Activated naive CD4-positive, alpha-beta T cell (primary cell): ENCODE data around the gene CAVIN2.

ENCODE experiments used
- DNase-seq, 4 experiments: peaks; one replicate each; lab custom pipeline; 2025; lab: John Stamatoyannopoulos, UW

Gene CAVIN2

DNA sequence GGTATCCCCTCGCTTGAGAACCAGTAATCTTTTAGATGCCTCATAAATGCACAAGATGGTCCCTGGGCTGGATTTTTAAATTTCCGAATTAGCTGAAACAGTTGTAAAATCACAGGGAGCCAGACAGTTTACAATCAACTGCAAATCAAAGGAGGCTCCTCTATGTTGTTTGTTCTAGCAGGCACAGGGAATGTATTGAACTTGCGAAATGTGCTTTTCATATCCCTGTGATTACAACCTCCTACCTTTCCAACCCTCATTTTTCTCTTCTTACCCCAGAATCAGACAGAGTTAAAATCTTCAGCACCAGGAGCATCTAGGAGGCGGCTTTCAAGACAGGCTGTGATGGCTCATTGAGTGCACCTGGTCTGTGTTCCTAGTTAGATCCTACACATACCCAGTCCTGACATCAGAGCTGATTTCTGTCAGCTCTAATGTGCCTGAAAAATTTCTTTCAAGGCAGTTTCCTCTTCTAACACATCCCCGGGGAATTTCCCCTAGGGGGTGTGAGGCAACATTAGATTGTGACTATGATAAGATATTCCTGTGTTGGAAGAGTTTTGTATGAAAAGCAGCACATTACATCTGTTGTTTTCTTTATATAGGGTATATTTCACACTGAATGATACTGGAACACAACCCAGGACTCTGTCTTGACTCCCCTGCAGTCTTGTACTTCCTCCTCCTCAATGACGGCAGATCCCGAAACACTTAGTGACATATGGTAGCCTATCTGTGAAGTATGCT lies 17.9 kb upstream of the CAVIN2 start:
- DNase-seq, result no peak

DNA sequence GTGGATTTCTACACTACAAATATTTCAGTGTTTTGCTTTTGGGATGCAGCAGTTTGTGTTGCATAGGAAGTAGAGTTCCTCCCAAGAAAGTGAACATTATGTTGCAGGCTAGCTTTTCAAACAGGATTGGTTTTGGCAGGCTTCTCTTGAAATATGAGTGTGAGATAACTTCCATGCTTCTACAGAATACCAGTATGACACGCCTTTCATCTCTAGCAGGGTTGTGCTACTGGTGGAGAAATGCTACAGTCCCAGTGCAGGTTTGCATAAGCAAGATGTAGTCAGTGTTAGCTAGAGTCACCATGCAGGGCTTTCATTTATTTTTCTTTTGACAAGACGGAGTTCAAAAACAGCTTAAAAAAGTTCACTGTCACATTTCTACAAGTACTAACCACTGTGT lies 17.1 kb upstream of the CAVIN2 start:
- DNase-seq, result no peak

DNA sequence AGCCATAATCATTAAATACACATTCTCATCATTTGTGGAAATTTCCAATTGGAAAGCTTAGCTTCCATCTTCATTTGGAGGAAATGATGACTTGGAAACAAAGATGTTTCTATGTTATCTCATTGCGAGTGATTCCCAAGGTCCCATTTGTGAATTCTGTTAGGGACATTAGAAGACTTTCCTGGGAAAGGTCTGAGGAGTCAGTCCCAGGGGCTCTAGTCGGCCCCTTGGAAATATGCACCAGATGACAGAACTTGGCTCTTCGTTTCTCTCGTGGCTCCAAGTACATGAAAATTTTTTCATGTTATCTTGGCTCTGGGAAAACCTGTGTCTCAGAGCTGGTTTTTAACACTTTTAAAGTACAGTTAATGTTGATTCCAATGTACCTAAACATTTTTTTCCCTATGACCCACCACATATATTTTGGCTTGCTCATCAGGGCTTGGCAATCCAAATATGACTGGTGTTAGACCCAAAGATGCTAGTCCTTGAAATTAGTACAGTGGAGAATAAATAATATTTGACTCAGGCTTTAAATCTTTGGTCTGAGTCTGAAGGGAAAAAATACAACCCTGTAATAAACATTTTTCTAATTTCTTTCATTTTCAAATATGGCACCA lies 15.4 kb upstream of the CAVIN2 start:
- no peak for DNase-seq

DNA sequence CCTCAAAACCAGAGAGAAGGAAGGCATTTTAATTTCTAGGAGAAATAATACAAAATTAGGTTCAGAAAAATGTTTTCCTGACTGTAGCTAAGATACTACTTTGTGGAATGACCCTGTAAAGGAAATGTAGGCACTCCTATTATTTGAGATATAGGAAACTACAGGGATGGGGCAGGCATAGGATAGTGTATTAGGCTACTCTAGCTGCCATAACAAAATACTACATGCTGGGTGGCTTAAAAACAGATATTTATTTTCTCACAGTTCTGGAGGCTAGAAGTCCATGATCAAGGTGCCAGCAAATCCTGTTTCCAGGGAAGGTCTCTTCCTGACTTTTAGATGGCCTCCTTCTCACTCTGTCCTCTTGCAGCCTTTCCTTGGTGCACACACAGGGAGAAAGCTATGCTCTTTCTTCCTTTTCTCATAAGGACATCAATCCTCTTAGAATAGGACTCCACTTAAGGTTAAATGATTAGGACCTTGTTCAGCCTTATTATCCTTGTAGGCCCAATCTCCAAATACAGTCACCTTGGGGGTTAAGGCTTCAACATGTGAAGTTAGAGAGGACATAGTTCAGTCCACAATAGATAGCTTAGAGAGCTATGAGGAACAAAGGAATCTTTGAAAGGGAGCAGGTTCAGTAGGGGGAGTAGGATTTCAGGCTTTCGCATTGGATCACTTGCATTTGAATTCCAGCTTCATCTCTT lies 14.0 kb upstream of the CAVIN2 start:
- DNase-seq, result no peak

DNA sequence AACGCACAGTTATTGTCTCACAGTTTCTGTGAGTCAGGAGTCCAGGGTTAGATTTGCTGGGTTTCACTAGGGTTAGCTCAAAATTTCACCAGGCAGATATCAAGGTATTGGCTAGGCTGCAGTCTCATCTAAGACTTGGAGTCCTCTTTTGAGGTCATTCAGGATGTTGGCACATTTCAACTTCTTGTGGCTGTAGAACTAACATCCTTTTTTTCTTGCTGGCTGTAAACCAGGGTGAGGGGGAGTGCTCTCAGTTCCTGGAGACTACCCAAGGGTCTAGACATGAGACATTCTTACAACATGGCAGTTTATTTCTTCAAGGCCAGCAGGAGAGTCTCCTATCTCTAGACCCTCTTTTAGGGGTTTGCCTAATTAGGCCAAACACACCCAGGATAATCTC lies 12.8 kb upstream of the CAVIN2 start:
- no peak for DNase-seq

DNA sequence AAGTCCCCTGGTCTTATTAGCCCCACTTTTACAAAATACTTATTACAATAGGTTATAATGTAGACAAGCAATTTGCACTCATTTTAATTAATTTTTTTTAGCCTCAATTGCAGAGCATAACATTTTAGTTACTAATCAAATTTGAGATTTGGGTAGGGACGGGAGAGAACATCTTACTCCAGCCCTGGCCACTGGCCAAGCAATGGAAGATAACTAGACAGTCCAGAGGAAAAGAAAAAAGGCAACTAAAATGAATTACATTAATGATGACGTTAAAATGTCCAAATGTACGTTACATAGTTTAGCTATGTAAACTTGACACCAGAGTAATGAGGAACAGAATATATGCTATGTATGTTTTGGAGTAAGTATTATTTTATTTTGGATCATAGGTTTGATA lies 11.0 kb upstream of the CAVIN2 start:
- no peak for DNase-seq

DNA sequence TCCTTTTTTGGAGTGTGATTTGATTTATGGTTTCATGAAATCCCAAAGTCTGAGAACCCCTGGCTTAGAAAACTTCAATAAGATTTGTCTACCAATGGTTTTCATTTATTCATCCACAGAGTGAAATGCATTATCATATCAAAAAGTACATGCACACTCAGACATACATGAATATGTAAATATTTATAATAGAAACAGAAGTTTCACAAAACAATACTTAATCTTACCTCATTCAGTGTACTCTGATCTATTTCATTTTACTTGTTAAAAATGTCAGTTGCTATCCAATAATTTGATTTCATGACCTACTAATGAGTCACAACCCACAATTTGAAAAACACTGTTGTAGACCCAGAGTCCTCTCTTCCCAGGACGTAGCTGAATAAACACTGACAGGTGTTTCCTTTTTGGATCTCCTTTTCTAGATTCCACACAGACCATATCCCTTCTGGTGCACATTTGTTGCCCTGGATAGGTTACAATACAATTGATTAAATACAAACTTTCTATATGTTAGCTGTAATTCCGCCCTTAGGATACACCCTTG lies 10.4 kb upstream of the CAVIN2 start:
- DNase-seq, result no peak

DNA sequence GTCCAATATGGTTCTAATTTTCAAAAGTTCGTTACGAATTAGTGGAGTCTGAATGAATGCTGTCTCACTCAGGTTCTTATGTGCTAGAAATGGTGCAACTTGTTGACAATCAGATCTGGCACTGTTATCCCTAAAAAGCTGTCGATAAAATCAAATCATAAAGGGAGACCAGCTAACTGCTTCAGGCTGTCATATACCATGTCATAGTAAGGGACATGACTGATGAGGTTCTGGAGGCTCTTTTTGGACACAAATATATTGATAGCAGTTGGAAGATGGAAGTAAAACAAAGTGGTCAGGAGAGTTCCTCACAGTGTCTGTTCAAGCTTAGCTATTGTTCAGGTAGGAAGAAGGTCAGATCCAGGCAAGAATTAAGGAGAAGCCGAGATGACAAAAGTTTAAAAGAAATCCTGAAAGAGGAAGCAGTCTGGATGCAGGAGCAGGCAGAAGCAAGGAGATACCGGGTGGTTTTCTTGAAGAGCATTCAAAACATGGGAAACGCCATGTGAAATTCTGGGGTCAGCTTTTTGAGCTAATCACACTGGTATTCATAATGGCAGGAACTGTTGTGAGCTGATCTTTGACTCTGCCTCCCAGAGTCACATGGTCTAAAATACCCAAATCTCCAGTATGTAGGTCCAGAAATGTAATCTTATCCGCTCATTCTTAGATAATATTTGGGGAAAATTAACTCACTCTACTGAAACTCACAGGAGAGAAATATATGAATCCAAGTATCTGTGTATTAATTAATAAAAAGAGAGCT lies 9.4 kb upstream of the CAVIN2 start:
- no peak for DNase-seq

DNA sequence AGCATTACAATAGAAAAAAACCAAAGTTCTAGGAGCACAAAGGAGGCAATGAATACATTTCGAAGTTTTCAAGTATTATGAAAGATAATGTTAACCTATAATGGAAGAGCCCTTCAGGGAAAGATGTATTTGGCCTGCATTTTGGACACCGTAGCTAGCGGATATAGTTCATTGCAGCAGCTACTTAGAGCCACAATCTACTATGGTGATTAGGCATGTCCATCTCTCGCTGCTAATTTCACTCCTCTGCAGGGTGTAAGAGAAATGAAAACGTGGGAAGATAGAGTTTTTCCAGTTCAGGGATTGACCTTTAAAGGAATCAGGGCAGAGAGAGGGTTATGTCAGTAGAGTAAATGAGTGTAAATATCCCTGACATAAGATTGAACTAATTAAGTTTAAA lies 8.5 kb upstream of the CAVIN2 start:
- no peak for DNase-seq

DNA sequence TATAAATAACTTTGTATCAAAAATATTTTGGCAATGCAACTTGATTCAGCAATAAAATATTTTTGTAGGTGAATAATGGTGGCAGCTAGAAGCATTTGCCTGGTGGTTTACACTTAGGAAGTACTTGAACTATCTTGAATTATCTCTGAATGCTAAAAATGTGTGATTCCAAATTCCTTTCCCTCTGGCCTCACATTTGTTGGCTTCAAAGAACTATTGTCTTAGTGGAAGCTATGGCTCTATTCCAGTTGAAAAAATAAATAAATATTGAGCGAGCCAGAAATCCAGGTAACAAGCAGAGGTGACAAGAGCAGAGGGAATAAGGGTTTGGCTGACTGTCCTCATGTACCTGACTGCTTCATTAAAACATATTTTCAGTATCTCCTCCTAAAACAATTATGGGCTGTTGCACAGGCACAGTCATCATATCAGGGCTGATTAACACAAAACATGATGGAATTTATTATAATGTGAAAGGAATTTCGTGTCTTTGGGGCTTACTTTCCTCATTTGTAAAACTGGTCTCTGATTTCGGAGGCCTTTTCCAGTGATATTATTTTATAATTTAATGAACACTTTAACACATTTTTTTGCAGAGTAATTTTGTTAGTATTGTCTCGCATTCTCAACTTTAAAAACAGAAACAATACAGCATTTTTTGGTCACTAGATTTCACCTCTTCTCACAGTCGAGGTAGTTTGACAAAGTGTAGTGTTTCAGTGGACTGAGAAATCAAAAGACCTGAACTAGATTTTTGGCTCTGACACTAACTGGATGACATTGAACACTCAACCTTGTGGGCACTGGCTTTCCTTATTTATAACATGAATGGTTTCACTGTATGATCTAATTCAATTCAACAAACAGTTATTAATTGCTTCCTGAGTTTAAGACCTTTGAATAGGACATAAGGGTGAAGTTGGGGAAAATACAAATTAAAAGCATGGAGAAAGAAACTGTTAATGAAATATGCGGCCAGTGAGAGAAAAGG lies 7.8 kb upstream of the CAVIN2 start:
- DNase-seq, result no peak

DNA sequence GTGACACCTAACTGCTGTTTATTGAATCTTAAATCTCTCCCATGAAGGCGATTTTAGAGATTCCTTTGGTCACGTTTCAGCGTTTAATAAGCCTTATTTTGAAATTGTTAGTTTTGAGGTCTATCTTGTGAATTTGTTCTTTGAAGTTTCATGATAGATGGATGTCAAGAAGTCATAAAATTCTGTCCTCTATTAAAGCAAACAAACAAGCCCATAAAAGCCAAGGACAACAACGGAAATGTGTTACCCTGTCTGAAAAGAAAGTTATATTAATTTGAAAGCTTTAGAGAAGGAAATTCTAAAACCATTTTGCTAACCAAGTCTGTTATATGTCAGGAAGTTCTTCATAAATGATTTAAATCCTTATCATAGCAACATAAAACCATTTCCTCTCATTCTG lies 7.0 kb upstream of the CAVIN2 start:
- DNase-seq, result no peak

DNA sequence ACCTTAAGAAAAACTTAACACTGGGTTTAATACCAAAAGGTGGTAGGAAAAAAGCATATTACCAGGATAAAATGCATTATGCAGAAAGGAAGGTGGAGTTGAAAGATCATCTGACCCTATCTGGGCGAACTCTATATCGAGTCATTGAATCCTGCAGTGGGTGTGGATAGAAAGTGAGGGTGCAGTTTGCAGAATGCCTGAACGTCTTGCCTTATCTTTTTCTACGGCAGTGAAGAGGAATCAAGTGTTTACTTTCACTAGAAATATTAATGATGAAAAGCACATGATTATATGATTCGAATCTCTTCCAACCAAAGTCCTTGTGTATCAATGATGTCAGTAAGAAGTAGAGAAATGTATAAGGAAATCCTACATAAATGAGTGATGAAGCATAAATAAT lies 4.3 kb upstream of the CAVIN2 start:
- DNase-seq, result no peak

DNA sequence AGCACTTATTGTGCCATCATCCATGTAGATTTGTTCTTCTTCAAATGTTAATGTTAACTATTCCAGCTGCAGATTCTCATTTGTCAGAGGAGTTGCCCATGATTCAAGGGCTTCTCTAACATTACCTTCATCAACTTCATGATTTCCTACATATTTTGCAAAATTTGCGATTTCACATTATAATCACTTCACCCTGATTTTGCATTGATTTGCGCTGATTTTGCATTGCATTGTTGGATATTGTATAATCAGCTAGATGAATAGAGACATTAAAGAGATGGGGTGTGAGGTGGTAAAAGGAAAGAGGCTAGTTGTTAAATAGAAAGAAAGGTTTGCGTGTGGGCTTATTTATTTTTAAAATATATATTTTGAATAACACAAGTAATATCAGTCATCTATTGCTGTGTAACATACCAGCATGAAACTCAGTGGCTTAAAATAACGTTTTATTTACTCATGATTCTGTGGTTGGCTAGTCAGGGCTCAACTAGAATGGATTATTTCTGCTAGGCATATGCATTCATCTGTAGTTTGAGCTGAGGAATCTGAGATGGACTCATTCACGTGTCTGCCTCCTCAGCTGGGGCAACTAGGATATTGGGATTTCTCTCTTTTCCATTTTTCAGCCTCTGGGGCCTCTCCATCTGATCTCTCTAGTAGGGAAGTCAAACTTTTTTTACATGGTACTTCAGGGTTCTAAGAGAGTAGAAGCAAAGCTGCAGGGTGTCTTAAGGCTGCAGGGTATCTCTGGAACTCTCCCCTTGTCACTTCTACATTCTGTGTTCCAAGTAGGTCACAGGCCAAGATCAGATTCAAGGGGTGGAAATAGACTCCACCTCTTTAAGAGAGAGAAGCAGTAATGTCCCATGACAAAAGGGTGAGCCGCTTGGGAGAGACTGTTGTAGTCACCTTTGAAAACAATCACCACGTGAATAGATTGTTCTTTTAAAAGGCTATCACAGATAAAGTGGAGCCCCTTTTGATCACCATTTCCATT lies 2.2 kb upstream of the CAVIN2 start:
- DNase-seq, result no peak

DNA sequence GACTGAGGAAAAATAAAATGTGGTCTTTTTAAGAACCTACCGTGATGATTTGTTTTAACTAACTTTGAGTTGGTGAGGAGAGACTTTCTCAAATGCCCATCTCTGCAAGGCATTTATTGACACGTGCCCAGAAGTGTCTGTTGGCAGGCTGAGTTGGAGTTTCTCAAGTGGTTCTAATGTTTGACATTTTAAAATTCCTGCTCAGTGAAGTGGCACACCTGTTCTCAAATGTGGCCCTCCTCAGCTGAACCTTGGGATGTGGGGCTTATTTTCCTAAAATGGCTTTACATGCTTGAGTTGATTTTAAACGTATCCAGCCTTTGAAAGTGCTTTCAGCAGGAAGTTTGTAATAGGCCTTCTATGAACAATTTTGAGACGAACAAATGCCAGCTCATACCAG lies 876 bp upstream of the CAVIN2 start:
- DNase-seq, result no peak

DNA sequence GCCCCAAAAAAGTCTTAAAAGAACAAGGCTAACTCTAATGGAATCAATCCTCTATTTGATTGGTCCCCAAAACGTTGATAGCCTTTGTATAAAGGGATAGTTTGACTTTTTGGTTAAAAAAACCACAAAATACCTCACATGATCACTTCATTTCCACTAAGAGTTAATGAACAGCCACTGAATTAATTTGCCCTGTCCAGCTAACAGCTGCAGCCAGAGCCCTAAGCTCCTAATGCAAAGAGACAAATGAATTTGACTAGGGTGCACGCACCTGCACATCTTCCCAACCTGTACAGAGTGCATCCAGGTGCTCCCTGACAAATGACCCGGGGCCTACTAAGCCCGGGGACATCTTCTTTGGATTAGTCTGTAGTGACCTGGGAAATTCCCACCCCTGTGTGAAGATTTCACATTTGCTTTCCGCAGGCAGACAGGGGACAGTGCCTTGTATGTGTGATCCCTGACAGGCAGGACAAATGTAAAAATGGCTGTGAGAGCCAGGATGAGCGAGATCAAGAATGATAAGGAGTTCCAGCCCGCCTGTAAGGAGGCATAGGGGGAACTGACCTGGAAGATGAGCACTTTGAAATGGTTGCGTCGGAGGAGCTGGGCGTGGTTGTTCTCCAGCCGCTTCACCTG lies 893 bp downstream of the CAVIN2 start:
- DNase-seq, result no peak

DNA sequence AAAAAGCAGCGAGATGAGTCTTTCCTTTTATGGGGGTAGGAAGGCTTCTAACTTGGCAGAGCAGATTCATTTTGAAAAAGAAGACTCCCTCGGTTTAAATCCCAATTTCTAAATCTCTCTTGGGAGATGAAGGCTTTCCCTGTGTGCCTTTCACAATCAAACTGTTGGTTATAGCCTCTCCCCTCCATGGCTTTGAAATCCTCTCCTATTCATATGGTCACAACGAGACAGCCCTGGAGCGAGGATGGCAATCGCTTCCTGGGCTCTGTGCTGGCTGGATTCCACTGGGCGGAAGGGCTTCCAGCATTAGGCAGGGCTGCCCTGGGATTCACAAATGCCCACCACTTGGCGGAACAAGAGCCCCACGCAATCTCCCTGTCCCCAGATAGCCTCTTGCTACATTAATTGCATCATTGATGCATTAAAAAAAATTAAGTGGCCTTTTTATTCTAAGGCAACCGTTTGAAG lies 1.6 kb downstream of the CAVIN2 start:
- no peak for DNase-seq

DNA sequence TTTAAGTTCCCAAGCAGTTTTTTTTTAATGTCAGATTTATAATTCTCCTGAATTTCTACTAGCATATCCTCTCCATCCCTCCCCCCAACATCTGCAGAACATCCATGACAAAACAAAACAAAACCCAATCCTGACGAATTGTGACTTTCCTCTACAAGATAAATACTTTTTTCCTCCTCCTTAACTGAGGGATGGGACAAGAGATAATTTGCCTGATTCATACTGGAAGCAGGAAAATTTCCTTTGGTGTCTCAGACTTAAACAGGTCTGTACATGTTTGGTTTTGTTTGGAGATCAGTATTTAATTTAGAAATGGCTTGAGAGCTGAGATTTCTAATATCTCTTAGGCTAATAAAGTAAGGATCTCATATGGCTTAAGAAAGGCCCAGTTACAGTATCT lies 2.2 kb downstream of the CAVIN2 start:
- no peak for DNase-seq

DNA sequence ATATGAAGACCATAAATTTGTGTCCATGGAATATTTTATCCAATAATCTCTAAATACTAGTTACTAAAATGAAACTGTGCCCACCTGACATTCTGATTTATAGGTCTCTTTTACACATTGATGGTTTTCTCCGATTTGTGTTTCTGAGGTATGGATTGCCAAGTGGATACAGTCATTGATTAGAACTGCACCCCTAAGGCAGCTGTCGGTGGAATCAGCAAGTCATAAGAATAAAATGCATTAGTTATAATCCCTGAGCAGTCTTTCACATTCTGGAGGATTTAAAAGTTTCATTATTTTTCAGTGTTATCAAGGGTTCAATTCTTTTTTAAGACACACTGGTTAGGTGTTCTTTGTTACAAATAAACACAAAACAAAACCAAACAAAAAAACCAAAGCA lies 6.0 kb downstream of the CAVIN2 start:
- no peak for DNase-seq
